Transverse colon (tissue), 4 donors: ENCODE measurements around the gene RNU6-9. TPM values are rescaled to one million over a fixed set of nuclear protein-coding genes. Genes with fewer than 3 reads are reported as not detected.

ENCODE experiments used
- DNase-seq: peaks from one replicate; pipeline ENCODE4 v3.0.0-alpha.2; 2019
- H3K27ac ChIP-seq, 4 donors: fragments of 200-600 bp; sonication (generic); 2 replicates each; pipeline ENCODE4 v1.5.1; 2016 to 2018; ENCODE audit warnings: inconsistent platforms in 4 of 4
- H3K27me3 ChIP-seq: fragments of 200-600 bp; sonication (generic); 2 replicates; pipeline ENCODE4 v1.5.1; 2017; ENCODE audit warnings: inconsistent platforms
- H3K36me3 ChIP-seq, 4 donors: fragments of 200-600 bp; sonication (generic); 2 replicates each; pipeline ENCODE4 v1.5.1; 2017 to 2019; ENCODE audit warnings: inconsistent platforms in 4 of 4
- H3K4me1 ChIP-seq, 4 donors: fragments of 200-600 bp; sonication (generic); 2 replicates each; pipeline ENCODE4 v1.5.1; 2017 to 2020; ENCODE audit warnings: inconsistent platforms in 4 of 4
- H3K4me3 ChIP-seq, 4 donors: fragments of 200-600 bp; sonication (generic); 1 replicate in 1 of 4; 2 replicates in 3 of 4; pipeline versions ENCODE4 v1.5.1 to v1.6.1; 2017 to 2019; ENCODE audit warnings: inconsistent platforms in 4 of 4
- H3K9me3 ChIP-seq, 2 donors: fragments of 200-600 bp; sonication (generic); 2 replicates each; pipeline ENCODE4 v1.5.1; 2017 to 2019; ENCODE audit warnings: inconsistent platforms in 2 of 2
- EP300 ChIP-seq: sonication (generic); formaldehyde crosslinking; IDR thresholded peaks from one replicate; pipeline ENCODE4 v1.6.1; 2017; ENCODE audit warnings: antibody characterized with exemption, low read depth
- POLR2A ChIP-seq: fragments of 450-650 bp; IDR thresholded peaks from one replicate; pipeline ENCODE4 v1.6.1; 2016; ENCODE audit warnings: antibody characterized with exemption, mild to moderate bottlenecking, moderate library complexity
- POLR2AphosphoS5 ChIP-seq, 3 donors: sonication (generic); formaldehyde crosslinking; IDR thresholded peaks; one replicate each; pipeline ENCODE4 v1.6.1; 2016; ENCODE audit warnings: antibody characterized with exemption in 3 of 3
- WGBS, 2 donors: methylation state at CpG; one replicate each; pipeline ENCODE4 v1.1.5; 2018; ENCODE audit warnings: low coverage in 1 of 2; 5-methylcytosine and 5-hydroxymethylcytosine counted together
- in situ Hi-C, 4 donors: fragments of 200-750 bp; cut with MboI; loops; one replicate each; pipeline versions ENCODE4 v1.15.0 to v1.15.1; 2017; ENCODE audit warnings: low sequenced_read_pairs in 3 of 4, low pct_ligation_motif_present in 1 of 4, low pct_unique_long_range_greater_than_20kb in 1 of 4
- intact Hi-C: fragments of 100-400 bp; cut with DNase I; formaldehyde crosslinking; loops from one replicate; pipeline ENCODE4 v1.15.1; 2023; ENCODE audit warnings: low total_unique reads
- total RNA-seq, 4 donors: library from RNA; depleted of rRNA; stranded (reverse); fragments of >200 nt; gene quantifications; one replicate each; pipeline ENCODE4 v1.1.0, GENCODE V29; 2016
- TF ChIP-seq, protein P1 (sequence below), 5 experiments: fragments of 200-600 bp in 3 of 5; fragments of 450-650 bp in 2 of 5; sonication (generic) in 3 of 5; IDR thresholded peaks; 1 replicate in 2 of 5; 2 replicates in 3 of 5; pipeline ENCODE4 v1.5.1; 2016 to 2017; ENCODE audit warnings: antibody characterized with exemption in 5 of 5, inconsistent platforms in 3 of 5, mild to moderate bottlenecking in 2 of 5, moderate library complexity in 1 of 5

The RNU6-9 gene
- total RNA-seq, 4 donors from 2014 or later, result not detected

DNA sequence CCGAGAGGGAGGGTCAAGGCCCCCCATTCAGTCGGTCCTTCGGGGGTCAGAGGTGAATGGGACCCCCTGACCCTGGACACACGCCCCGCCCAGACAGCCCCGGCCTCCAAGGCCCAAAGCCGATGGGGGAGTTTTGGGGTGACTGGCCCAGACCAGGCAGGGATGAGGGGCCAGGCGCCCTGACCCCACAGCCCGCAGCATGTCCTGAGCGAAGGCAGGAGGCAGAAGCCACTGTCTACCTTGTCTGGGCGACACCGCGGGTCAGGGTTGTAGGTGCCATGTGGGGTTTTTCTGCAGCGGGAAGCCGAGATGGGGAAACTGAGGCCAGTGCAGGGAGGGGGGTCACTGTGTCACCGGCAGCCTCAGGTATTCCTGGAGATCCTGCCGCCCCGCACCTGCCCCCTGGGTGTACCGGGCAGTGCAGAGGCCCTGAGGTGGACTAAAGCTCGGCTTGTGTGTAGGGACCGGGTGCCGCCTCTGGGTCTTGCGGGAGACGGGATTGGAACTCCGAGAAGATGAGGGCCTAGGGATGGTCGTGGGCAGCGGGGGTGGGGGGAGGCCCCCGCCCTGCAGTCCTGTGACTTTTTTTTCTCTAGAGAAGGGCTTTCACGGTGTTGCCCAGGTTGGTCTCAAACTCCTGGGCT is 41.0 kb downstream of the RNU6-9 start:
- H3K4me3 ChIP-seq, result no peak overlapping the region
- intact Hi-C loops, result no loop called here
- peak overlapping the region; percentile 68 to 88 (median 79) for H3K27ac ChIP-seq
- in situ Hi-C loops, result no loop called here
- no peaks in the 10 kb centered on the region for H3K36me3 ChIP-seq
- H3K4me1 ChIP-seq, result peaks cover 22 to 39% (median 33%) of the 10 kb centered on the region in 4 donors
- H3K9me3 ChIP-seq, result no peaks in the 10 kb centered on the region
- TF ChIP-seq, protein P1, sequence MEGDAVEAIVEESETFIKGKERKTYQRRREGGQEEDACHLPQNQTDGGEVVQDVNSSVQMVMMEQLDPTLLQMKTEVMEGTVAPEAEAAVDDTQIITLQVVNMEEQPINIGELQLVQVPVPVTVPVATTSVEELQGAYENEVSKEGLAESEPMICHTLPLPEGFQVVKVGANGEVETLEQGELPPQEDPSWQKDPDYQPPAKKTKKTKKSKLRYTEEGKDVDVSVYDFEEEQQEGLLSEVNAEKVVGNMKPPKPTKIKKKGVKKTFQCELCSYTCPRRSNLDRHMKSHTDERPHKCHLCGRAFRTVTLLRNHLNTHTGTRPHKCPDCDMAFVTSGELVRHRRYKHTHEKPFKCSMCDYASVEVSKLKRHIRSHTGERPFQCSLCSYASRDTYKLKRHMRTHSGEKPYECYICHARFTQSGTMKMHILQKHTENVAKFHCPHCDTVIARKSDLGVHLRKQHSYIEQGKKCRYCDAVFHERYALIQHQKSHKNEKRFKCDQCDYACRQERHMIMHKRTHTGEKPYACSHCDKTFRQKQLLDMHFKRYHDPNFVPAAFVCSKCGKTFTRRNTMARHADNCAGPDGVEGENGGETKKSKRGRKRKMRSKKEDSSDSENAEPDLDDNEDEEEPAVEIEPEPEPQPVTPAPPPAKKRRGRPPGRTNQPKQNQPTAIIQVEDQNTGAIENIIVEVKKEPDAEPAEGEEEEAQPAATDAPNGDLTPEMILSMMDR (IDR thresholded peaks at IDR 0.05), result no peak
- TF ChIP-seq POLR2A, result no peak
- TF ChIP-seq EP300, result no peak
- TF ChIP-seq POLR2AphosphoS5 (IDR thresholded peaks at IDR 0.05), result no peak
- no peaks in the 10 kb centered on the region for H3K27me3 ChIP-seq
- no peak for DNase-seq
- WGBS, 2 donors, result 72% methylated on average over 29 of the region's 29 CpGs; no CpG with 5 or more reads in 1 of the 2 donors

DNA sequence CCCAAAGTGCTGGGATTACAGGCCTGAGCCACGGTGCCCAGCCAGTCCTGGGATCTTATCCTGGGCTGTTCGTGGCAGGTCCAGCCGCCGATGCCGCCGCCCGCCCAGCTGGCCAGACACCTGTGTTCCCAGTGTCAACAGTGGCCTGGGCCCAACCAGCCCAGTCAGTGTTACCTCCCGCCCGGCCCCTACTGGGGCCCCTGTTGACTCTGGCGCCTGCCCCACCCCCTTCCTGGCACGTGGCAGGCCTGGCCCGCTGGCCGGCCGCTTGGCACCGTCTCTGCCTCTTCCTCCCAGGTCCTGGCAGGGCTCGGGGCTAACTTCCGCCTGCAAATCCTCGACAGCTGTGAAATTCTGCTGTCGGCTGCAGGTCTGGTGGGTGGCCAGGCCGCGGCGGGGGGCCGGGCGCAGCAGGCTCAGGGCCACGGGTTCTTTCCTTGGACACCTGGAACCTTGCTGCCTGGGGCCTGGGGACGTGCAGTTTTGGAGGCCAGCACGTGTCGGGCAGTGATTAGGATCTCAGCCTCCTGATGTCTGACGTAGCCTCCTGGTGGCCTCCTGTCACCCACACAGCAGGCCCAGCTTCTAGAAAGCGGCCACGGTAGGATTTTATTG is 41.7 kb downstream of the RNU6-9 start:
- H3K4me1 ChIP-seq, result peaks cover 22 to 40% (median 33%) of the 10 kb centered on the region in 4 donors
- 13 to 20% methylated on average over 2 to 29 of the region's 31 CpGs for WGBS, 2 donors
- intact Hi-C loops (no loop called here), in situ Hi-C loops (no loop called here)
- H3K27ac ChIP-seq, result peak overlapping the region; percentile 68 to 88 (median 79)
- no peaks in the 10 kb centered on the region for H3K27me3 ChIP-seq
- no peaks in the 10 kb centered on the region for H3K36me3 ChIP-seq
- TF ChIP-seq EP300 (no peak), POLR2A (no peak), POLR2AphosphoS5 (IDR thresholded peaks at IDR 0.05) (peak; percentile 76 to 82 (median 79))
- TF ChIP-seq, protein P1 (IDR thresholded peaks at IDR 0.05), result no peak
- DNase-seq, result peak; percentile 86
- no peak overlapping the region for H3K4me3 ChIP-seq
- no peaks in the 10 kb centered on the region for H3K9me3 ChIP-seq

DNA sequence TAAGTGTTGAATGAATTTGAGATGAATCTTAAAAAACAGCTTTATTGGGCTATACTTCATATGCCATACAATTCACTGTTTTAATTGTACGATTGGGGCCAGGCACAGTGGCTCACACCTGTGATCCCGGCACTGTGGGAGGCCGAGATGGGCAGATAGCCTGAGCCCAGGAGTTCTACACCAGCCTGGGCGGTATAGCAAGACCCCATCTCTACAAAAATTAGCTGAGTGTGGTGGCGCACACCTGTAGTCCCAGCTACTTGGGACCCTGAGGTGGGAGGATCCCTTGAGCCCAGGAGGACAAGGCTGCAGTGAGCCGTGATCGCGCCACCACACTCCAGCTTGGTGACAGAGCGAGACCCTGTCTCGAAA is 42.9 kb downstream of the RNU6-9 start:
- no peak for TF ChIP-seq POLR2A
- TF ChIP-seq POLR2AphosphoS5 (IDR thresholded peaks at IDR 0.05), result no peak
- TF ChIP-seq, protein P1 (IDR thresholded peaks at IDR 0.05), result no peak
- TF ChIP-seq EP300, result no peak
- in situ Hi-C loops, result no loop called here
- Histone ChIP-seq H3K9me3 (no peaks in the 10 kb centered on the region), H3K27ac (no peak overlapping the region), H3K27me3 (no peaks in the 10 kb centered on the region), H3K36me3 (no peaks in the 10 kb centered on the region), H3K4me3 (no peak overlapping the region), H3K4me1 (peaks cover 27 to 50% (median 40%) of the 10 kb centered on the region in 4 donors)
- no peak for DNase-seq
- 90 to 92% methylated on average over 2 to 10 of the region's 10 CpGs for WGBS, 2 donors
- intact Hi-C loops, result no loop called here

DNA sequence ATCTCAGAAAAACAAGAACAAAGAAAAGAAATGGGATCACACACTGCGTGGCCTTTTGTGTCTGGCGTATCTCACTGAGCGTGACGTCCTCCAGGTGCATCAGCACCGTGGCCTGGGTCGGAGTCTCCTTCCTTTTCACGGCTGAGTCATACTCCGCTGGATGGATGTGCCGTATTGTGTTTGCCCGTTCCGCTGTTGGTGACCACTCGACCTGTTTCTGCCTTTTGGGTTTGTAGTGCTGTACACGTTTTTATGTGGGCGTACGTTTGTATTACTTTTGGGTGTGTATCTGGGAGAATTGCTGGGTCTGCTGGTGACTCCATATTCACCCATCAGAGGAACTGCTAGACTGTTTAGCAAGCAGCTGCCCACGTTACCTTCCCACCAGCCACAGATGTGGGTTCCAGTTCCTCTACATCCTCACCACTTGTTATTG is 44.0 kb downstream of the RNU6-9 start:
- H3K27me3 ChIP-seq, result no peaks in the 10 kb centered on the region
- H3K4me3 ChIP-seq, result no peak overlapping the region
- 80 to 81% methylated on average over 1 to 16 of the region's 16 CpGs for WGBS, 2 donors
- peaks cover 36 to 58% (median 44%) of the 10 kb centered on the region in 4 donors for H3K4me1 ChIP-seq
- H3K27ac ChIP-seq, result no peak overlapping the region
- TF ChIP-seq POLR2A (no peak), EP300 (no peak), POLR2AphosphoS5 (IDR thresholded peaks at IDR 0.05) (no peak)
- TF ChIP-seq, protein P1 (IDR thresholded peaks at IDR 0.05), result no peak
- intact Hi-C loops (no loop called here), in situ Hi-C loops (no loop called here)
- no peak for DNase-seq
- H3K9me3 ChIP-seq, result no peaks in the 10 kb centered on the region
- H3K36me3 ChIP-seq, result no peaks in the 10 kb centered on the region
